Kidney tubule cell (primary cell): ENCODE results near the gene TNNT1.
"Not testable (repeated sequence)": the region's sequence is repeated elsewhere in the genome, so short reads cannot be mapped to it uniquely, and the experiment has no call there.

Experiments used
- DNase-seq: peaks from one replicate; pipeline ENCODE4 v3.0.0-alpha.2; 2018; ENCODE audit warnings: low spot score

Gene TNNT1, protein sequence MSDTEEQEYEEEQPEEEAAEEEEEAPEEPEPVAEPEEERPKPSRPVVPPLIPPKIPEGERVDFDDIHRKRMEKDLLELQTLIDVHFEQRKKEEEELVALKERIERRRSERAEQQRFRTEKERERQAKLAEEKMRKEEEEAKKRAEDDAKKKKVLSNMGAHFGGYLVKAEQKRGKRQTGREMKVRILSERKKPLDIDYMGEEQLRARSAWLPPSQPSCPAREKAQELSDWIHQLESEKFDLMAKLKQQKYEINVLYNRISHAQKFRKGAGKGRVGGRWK

DNA sequence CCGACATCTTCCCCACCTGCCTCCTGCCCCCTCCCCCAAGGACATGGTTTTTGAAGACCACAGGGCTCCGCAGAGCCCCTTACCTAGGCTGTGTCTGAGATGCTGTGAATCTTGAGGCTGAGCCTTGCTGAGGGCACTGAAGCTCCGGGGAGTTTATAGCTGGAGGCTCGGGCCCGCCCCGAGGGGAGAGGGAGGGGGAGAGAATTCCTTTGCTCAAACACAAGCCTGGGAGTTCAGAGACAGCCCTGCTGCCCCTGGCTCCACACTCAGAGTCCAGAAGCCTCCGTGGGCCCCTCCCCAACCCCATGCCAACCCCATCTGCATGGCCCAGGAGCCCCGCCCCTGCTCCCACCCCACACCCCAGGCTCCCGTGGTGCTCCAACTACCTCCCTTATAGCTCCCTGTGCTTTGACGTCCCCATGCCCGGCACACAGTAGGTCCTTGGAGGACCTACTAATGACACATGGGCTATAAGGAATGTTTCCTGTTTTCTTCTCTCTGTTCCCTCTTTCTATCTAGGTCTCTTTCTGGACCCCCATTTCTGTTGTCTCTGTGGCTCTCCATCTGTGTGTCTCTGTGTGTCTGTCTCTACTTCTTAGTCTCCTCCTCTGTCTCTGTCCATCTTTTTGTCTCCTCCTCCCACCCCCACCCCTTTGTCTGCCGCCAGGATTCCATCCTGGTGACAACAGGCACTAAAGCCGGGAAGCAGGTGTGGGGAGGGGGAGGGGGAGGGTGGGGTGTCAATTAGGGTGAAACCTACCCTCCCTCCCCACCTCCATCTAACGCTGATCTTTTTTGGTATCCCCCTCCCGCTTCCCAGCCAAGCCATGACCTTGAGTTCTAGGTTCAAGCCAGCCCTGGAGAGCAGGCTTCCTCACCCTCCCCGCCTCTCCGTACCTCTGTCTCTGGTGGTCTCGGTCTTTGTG is at the start of gene TNNT1:
Gene TNNT1, minus strand, starts transcription at position 129 of the 926 bp plus-strand sequence. CDS start 2,049 bp downstream, outside the sequence.
- no peak for DNase-seq

DNA sequence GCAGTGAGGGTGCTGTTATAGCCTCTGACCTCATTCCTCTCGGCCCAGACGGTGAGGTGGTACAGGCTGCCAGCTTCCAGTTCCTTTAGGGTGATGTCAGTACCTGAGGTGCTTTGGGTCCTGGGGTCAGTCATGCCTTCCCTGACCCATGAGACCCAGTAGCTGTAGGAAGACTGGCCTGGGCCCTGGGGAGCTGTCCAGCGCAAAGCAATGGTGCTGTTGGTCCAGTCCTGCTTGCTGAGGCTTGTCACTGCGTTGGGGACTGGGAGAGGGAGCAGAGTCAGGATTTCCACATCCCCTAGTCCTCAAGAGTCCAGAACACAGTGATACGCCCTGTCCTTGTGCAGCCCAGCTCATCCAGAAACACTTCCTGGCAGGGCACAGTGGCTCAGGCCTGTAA is 49.6 kb upstream of the TNNT1 start:
- no peak for DNase-seq

DNA sequence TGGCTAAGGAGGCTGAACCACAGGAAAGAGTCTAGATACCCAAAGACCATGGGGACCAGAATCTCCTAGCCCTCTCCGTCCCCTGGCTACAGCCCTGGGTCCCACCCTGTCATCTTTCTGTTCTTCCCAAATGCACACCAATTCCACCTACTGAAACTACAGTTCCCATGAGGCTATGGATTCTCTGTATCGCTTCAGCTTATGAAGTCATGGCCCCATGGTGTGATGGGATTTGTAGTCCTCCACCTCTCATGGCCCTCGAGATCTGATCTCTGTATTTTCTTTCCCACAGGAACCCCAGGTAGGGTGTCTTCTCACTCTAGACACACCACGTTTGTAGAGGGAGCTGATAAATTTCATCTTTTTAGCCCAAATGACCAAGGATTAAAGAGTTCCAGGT is 48.5 kb upstream of the TNNT1 start:
- DNase-seq = no peak

DNA sequence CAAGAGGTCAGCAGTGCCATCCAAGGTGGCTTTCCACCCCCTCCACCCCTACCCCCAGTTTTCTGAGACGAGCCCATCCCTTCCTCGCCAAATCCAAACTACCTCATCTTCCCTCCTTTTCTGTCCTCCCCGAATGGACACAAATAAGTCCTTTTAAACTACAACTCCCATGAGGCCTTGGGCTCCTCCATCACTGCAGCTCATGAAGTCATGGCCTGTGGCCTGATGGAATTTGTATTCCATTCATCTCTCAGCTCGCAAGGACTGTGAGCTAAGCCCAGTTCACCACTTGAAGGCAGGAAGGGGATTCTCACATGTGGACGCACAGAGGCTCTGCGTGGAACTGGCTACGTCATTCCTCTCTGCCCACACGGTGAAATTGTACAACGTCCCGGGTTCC is 47.8 kb upstream of the TNNT1 start:
- no peak for DNase-seq

DNA sequence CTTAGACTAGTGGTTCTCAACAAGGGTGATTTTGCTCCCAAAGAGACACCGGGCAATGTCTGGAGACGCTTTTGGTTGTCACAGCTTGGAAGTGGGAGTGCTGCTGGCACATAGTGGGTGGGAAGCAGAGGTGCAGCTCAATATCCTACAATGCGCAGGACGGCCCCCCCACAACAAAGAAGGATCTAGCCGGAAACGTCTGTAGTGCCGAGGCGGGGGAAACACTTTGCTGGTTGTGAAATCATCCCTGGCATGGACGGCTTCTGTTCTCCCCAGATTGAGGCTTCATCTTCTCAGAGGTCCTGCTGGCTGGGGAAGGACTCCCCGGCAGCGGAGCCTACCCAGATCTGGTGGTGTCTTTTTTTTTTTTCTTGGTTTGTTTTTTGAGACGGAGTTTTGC is 44.5 kb upstream of the TNNT1 start:
- DNase-seq = no peak

DNA sequence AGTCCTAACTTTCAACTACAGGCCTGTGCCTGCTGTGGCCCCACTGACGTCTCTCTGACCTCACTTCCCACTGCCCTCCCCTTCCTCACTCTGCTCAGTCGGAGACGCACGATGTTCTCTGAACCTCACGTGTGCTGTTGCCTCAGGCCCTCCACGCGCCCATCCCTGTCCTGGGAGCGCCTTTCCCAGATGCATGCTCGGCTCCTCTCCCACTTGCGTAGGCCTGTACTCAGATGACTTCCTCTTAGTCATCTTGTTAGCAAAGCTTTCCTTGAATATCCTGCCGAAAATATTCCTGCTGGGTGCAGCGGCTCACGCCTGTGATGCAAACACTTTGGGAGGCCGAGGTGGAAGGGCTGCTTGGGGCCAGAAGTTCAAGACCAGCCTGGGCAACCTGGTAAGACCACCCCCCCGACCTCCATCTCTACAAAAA is 40.4 kb upstream of the TNNT1 start:
- DNase-seq = peak; percentile 55

DNA sequence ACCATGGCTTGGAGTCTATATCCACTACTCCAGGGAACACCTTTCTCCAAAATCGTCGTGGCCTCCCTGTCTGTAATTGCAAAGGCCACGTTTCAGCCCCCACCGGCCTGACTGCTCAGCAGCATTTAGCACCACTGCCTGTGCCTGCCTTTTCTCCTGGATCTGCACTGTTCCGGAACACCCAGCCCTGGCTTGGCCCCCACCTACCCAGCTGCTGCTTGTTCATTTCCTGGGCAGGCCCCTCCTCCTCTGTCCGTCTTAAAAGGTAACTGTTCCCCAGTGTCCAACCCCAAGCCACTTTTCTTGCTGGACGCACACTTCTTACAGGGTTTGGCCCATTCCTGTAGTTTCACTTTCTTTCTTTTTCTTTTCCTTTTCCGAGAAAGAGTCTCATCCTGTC is 39.6 kb upstream of the TNNT1 start:
- peak; percentile 32 for DNase-seq

DNA sequence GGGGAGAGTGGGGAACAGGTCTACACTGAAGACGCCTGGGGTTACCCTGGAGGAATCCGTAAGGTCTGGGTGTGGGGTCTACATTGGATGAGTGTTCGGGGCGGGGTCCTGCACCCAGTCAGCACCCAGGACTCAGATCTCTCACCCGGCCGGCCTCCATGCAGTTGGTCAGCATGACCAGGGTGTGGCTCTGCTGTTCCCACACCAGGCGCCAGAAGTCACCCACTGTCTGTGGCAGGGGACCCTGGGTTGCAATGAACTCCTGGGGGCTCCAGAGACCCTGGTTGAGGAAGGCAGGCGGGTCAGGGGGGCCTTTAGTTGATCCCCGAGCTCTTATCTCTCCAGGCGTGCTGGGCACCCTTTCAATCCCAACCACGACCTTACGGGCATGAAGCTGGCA is 37.1 kb upstream of the TNNT1 start:
- no peak for DNase-seq

DNA sequence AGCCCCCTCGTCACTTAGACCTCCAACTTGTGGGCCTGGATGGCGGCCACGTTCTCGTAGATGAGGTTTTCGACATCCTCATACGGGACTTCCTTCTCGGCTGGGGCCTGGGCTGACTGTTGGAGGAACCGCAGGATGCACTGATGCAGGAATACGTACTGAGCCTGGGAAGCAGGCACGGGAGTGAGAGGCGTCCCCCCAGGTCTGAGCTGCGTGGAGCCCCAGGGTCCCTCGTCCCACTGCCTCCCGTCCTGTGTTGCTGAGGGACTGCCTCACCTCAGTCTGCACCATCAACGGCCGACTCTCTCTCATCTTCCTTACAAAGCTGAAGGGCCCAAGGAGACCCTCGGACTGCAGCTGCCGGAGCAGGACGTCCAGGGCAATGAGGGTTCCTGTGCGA is 32.7 kb upstream of the TNNT1 start:
- DNase-seq = no peak

DNA sequence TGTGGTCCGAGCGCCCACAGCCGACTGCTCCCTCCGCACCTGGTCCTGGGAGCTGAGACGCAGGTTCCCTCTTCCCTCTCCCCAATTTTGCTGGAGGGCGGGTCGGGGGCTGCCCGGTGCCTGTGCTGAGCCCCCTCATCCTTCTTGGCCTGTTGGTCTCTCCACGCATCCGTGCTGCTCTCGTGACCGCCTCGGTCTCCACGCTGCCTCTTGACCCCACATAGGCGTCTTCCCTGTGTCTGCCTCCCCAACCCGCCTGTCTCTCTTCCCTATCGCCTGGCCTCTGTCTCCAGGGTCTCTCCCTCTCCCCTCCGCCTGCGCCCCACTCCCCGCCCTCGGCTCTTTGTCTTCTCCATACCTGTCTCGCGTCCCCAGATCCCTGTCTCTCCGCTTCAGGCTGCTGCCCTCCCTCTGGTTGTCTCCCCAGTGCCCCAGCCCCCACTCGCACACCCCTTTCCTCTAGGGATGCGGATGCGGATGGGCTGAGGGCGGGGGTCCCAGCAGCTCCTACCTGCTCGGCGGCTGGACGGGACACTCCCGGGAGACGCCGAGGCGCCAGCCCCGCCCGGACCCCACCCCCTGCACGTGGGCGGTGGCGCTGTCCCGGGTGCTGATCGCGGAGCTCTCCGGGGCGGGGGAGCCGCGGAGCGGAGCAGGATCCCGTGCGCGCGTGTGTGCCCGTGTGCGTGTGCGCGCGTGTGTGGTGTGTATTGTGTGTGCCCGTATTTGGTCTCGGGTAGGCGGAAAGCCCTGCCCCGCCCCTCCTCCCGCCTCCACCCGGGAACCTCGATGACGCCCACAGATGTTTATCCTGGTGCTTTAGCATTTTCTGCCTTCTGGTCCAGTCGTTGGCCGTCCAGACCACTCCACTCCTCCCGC is 30.8 kb upstream of the TNNT1 start, which contains the start of gene SYT5:
Gene SYT5, minus strand, starts transcription at position 684 of the 879 bp plus-strand sequence. CDS start 1,248 bp downstream, outside the sequence.
- DNase-seq = peak; percentile 13

DNA sequence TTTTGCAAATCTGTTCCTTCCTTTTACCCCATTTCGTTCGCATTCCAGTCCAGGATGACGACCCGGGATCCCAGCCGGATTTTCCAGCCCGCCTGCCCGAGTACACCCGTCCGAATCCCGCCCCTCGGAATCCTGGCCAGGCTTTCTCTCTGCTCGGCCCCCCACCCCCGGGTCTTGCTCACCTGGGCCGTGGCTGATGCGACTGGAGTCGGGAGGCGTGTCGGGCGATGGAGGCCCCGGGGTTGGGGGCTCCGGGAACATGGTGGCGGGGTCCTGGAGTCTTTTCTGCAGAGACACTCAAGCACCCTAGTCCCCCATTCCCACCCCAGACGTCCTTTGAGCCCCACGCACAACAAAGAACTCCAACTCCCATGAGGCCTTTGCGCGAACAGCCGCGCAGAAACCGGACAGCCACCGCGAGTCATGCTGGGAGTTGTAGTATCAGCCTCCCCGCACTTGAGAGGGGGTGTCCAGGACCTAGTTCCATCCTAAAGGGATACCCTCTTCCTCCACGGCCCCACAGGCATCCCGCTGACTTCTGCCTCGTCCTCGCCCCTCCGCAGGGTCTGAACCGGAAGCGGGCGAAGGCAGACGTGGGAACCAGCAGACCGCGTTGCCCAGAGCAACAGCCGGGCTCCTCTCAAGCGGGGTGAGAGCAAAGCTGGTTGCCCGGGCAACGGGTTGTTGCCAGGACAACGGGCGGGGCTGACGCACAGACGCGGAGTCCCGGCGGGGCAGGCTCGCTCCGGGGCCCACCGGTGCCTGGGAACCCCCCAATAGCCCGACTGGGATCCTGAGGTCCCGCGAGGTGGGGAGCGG is 30.0 kb upstream of the TNNT1 start:
- peak; percentile 77 for DNase-seq

DNA sequence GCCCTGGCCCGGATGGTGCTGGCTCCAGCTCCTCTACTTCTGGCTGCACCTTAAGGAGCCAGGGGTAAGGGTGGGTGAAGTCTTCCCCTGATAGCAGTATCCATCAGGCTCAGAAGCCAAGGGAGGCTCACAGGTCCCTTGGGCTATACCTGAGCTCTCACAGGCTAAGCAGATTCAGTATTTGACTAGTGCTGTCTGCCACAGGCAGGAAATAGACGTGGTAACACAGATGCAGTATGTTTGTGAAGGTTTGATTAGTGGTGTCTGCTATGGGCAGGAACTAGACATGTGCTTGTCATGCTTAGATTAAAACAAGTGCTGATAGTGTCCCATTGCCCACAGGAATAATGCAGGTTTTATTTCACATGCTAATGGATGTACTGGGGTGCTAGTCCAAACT is 27.1 kb upstream of the TNNT1 start:
- no peak for DNase-seq

DNA sequence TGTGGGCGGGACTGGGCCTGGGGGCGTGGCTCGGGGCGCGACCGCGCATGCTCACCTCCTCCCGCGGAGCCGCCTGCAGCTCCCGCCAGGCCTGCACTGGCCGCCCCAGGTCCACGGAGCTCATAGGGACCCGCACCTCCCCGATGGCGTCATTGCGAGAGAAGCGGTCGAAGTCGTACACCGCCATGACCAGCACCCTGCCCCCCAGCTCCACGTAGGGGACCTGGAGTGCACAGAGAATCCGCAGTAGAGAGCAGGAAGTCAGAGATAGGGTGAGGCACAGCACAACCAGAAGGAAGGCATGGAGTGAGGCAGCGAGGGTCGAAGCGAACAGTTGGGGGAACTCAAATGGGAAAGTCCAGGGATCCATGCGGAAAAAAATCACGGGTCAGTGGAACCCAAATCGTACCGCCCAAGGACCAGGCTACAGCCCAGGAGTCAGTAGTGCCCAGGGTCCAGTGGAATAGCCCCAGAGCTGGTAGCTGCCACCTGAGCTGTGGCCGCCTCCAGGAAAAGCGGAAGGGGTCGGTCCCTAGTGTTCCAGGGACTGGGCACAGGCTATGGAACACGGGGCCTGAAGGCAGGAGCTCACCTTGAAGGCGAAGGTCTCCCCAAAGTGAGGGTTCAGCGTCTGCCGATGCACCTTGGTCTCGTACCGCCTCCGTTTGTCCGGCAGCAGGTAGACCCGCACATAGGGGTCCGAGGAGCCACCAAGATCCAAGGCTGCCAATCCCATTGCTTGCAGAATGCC is 26.3 kb upstream of the TNNT1 start:
- DNase-seq = no peak

DNA sequence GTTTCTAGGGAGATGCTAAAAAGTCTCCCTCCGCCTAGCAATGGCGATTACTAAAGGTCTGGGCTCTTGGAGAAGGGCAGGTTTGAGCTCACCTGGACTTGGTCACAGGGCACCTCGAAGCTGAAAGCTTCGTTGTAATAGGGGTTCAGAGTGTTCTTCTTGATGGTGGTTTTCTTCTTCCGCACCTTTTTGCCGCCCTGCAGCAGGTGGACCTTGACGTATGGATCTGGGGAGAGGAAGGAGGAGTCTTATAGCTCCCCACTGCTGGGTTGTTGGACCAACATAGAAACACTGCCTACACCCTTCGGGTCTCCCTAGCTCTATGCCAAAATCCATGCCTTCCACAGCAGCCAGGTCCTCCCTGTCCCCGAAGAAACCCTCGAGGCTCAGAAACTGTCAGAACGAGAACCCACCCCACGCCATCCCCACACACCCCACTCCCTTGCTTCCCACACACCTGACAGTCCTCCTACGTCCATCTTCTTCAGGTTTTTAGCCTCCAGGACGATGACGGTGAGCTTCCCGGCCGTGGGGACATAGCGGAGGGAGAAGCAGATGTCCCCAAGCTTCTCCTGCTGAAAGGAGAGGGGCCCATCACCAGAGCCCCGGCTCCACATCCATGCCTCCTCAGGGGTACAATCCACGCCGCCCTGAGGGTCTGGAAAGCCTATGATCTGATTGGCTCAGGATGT is 25.6 kb upstream of the TNNT1 start:
- no peak for DNase-seq

DNA sequence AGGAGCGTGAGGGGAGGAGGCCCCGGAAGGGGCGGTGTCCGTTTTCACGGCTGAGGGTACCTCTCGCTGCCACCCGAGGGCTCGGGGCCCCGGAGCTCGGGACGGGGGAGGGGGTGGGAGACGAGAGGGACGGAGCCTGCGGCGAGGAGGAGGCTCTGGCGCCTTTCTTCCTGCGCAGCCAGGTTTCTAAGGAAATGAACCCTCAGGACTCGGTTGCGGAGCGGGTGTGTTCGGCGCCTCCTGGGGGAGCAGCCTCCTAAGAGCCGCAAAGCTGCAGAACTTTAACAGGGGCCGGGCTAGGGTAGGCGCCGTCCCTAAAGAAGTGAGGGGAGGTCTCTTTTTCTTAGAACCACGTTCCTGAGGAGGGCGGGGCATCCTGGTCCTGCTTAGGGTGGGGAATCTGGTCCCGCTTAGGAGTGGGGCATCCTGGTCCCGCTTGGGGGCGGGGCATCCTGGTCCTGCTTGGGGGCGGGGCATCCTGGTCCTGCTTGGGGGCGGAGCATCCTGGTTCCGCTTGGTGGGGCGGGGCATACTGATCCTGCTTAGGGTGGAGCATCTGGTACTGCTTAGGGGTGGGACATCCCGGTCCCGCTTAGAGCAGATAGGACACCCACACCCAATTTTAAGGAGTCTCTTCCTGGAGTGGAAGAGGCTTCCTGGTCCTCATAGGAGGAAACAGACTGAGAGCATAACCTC is 24.9 kb upstream of the TNNT1 start:
- peak; percentile 60 for DNase-seq

DNA sequence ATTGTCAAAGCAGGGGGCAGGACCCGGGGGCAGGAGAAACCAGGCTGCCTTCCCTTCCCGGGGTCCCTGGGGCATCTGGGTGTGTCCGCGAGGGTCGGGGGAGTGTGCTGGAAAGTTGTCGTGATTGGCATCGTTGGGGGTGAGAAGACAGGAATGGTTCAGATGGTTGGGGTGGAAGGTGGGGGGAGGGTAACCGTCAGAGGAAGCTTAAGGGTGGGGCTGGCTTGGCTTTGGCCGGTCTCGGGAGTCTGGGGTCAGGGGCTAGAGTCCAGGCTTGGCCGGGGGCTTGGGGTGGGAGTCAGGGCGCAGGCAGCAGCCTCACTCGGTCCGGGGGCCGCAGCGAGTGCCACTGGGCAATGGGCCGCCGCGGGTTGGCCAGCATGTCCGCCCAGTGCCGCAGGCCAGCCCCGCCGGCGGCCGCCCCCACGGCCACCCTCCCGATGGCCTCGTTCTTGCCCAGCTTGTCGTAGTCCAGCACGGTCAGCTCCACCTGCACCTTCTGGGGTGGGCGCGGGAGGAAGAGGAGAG is 24.2 kb upstream of the TNNT1 start:
- no peak for DNase-seq

DNA sequence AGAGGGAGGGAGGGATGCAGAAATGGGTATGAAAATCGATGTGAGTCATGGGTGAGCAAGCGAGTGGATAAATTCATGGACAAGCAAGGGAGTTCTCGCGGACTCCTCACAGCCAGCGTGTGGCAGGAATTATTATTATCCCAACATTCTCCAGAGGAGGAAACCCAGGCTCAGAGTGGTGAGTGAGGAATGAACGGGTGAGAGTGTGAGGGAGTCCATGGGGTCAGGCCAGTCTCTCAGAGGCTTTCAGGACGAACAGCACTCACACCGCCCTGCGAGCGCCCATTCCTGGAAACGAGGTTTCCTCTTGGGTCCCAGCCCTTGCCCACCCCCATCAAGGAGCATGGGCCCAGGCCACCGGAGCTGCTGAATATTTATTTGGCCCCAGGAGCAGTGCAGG is 23.7 kb upstream of the TNNT1 start:
- DNase-seq = peak; percentile 71

DNA sequence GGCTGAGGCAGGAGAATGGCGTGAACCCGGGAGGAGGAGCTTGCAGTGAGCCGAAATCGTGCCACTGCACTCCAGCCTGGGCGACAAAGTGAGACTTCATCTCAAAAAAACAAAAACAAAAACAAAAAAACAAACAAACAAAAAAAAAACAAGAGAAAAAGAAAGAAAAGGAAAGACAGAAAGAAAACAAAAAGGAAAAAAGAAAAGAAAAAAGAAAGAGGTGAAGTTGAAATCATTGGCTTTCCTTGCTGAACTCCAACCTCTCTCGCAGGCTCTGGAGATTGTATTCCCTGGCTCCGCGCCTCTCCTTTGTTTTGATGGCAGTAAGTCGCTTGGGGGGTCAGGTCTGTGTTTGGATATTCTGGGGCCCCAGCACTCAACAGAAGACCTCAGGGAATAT is 23.3 kb upstream of the TNNT1 start:
- DNase-seq = not testable (repeated sequence)

DNA sequence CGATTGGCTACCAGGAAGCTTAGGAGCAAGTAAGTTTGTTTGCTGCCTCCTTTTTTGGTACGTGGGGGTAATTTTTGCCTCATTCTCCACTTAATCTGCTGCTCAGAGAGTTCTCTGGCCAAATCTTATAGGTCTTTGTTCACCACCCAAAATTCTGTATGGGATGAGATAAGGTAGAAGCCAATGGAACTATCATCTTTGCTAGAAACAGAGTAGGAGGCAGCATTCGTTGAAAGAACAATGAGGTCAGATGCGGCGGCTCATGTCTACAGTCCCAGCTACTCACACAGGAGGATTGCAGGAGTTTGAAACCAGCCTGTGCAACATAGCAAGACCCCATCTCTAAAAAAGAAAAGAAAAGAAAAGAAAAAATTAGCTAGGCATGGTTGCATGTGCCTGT is 22.4 kb upstream of the TNNT1 start:
- no peak for DNase-seq
